ENCODE data around the gene VDR.
A peak's percentile ranks its signal among the peaks of the same experiment; 100 is the strongest.
"Not testable (repeated sequence)": the region's sequence is repeated elsewhere in the genome, so short reads cannot be mapped to it uniquely, and the experiment has no call there.

Gene VDR

DNA sequence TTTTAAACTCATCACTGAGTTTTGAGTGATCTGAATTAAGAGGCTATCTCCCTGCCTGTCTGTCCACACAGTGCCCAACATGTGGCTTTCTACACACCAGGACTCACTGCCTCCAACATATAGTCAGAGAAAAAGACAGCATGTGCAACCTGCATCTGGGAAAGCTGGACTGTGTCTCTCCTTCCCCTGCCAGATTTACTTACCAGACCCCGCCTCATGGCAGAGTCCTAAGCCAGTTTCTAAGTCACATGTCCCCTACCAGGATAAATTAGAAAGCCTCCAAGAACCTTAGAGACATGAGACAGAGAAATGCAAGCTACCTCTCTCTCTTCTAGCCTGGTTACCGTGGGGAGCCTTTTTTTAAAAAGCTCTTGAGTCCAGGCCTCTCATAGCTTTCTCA lies 82.4 kb downstream of the VDR start:
- DNase-seq: no peak
- in situ Hi-C loops (cut with MboI; ENCODE audit: low pct_unique_long_range_greater_than_20kb, low sequenced_read_pairs): no loop called here

DNA sequence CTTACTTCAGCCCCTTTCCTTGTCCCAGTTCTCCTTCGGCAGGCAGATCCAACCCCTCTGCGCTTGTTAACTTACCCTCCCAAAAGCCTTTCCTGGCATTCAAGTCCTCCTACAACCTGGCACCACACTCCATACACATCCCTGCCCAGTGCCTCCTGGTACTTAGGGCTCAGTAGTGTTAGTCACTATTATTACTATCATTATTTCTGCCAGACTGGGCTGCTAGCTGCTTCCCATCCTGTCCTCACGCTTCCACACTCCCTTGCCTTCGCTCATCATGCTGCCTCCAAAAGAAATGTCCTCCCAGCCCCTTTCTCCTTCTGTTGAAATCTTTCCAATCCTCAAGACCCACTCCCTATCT lies 83.5 kb downstream of the VDR start:
- DNase-seq: no peak
- in situ Hi-C loops (cut with MboI; ENCODE audit: low pct_unique_long_range_greater_than_20kb, low sequenced_read_pairs): no loop called here

DNA sequence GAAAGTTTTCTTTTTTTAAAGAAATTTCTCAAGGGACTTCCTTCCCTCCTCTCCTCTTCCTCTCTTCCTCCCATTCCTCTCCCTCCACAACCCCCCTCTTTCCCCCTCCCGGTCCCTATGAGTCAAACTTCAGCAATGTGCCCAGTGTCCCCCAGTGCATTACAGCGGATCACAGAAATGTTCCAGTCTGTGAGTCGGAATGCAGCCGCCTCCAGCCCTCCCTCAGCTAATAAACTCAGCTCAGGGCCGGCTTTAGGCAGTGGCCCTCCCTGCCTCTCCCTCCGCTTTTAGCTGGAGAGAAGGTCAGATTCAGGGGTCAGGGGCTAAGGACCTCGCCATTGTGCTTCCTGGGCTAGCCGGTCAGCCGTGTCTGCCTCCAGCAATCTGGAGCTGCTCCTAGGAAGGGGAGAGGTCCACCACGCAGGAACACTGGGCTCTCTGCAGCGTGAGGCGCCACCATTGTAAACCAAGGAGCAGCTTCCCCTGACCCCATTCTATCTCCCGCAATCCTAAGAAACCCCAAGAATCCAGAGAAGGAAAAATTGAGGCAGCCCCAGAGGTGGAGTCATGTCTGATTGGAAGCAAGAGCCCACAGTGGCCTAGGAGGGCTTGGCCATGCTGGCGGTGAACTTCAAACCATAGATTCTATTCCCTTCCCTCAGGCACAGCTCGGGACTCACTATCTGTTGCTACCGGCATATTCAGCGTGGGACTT lies 84.0 kb downstream of the VDR start:
- no peak for DNase-seq
- in situ Hi-C loops (cut with MboI; ENCODE audit: low pct_unique_long_range_greater_than_20kb, low sequenced_read_pairs): no loop called here

DNA sequence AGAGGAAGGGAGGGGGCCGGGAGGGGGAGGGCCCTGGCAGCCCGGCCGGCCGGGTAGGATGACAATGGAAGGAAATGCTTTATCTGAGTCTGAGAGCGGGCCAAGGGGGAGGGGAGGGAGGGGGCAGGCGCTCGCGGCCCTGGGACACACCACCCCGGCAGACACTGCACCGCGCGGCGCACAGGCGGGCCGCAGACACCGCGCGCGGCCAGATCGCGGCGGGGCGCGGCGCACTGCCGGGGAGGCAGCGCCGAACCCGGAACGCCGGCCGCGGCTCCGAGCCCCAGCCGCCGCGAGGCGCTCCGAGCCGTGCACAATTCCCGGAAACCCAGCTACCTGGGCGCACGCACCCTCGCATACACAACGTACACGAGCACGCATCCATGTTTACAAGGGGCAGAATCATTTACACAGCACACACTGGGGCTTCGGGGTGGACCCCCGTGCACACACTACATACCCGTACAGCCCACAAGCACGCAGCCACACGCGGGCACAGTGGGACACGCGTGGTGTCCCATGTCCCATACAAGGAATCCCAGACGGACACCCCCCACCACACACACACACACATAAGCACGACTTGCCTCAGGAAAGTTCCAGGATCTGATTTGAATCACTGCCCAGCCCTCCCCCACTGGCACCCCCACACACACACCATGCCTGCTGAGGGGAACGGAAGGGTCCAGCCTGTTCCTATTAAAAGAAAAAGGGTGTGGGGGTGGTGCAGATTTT lies 84.7 kb downstream of the VDR start, which contains the start of gene HDAC7:
TSS of gene HDAC7 (minus strand) at position 8 of the 735 bp plus-strand sequence. CDS start 118 bp downstream, outside the sequence.
- in situ Hi-C loops (cut with MboI; ENCODE audit: low pct_unique_long_range_greater_than_20kb, low sequenced_read_pairs): no loop called here
- peak; percentile 70 for DNase-seq

DNA sequence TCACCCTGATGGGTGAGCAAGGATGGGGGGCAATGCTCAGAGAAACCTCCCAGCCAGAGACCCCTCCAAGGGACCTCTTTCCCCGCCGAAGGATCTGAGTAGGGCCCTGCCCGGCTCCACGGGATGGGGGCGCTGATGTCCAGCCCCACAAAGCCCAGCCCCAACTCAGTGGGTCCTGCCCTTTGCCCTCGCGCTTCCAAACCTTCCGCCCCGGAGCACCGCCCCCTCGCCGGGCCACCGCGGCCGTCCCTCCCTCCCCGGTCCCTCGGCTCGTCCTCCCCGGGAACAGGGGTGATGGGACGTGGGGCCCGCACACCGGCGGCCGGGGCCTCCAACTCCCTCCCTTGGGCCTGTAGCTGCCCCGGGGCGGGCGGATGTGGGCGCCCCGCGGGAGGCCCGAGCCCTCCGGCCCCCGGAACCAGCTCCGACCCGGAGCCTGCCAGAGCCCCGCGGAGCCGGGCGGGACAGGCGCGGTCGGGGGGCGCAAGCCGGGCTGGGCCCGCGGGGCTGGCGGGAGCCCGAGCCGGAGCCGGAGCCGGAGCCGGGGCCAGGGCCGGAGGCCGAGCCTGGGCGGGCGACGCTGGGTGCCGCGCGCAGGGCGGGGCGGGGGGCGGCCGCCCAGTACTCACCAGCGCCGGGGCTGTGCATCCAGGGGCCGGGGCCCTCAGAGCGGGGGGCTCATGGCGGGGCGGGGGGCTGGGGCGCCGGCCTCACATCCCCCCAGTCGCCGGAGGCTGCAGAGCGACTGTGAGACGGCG lies 85.5 kb downstream of the VDR start:
- peak; percentile 43 for DNase-seq
- in situ Hi-C loops (cut with MboI; ENCODE audit: low pct_unique_long_range_greater_than_20kb, low sequenced_read_pairs): no loop called here

DNA sequence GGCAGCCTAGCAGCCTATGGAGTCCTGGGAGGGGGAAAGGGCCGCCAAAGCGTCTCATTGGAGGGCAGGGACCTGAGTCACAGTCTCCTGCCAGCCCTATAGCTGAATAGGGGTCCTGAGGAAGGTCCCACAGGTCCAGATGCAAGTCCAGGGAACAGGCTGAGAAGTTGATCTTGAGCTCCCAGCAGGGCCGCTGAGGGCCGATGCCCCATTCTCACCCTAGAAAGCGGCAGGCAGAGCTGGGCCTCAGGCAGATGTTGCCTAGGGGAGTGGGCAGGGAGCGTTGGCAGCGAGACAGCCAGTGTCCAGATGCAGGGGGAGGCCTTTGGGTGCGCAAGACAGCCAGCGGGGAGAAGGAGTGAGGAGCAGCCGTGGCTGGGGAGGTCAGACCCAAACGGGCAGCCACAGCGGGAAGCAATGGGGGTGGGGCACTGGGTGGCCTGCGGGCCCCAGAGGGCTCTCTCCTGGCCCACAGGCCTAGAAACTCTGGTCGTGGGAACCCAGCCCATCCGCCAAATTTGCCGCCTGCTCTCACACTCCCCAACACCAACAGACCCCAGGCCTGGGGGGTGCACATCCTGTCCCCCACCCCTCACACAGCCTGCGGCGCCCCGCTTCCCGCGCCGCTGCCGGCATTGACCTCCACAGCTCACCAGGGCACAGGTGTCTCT lies 86.2 kb downstream of the VDR start:
- no peak for DNase-seq
- in situ Hi-C loops (cut with MboI; ENCODE audit: low pct_unique_long_range_greater_than_20kb, low sequenced_read_pairs): no loop called here

DNA sequence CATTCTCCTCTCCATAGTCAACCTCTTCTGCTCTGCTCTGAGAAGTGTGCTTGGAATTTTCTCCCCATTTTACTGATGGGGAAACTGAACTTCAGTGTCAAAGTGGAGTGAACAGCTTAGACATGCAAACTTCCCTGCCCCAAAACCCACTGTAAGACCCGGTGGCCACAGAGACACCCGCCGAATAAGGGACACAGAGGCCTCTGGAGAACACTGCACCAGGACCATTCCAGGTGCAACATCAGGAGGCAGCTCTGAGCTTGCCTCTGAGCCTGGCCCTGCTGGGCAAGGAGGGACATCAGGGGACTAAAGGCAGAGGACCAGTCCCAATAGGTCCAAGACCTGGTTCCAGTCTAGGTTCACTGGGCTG lies 86.8 kb downstream of the VDR start:
- in situ Hi-C loops (cut with MboI; ENCODE audit: low pct_unique_long_range_greater_than_20kb, low sequenced_read_pairs): no loop called here
- DNase-seq: no peak

DNA sequence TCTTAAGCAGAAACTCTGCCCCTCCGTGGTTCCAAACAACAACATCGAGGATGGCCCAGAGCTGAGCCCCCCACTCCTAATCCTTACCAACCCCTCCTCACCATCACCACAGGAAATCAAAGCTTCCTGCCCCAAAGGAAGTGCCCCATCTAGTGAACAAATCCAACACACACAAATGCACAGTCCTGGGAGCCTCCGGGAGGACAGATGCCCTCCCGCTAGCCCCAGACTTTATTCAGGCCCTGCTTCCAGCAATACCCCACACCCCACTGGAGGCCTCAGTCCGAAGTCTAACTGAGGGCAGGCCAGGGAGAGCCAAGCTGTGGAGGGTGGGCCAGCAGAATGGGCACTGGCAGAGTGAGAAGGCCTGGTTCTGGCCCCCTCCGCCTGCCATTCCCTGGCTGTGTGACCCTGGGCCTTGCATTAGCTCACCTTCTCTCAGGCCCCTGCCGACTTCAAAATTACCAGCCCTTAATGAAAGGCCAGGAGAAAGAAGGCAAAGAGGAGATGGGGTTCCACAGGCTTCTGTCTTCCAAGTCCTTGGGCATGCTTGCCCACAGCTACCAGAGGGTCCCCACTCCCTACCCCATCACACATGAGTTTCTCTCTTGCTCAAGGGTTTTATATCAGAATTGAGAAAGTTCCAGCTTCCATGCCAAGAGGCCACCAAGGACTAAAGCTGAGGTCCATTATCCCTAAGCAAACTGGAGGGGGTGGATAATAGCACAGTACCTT lies 87.4 kb downstream of the VDR start:
- DNase-seq: peak; percentile 49
- in situ Hi-C loops (cut with MboI; ENCODE audit: low pct_unique_long_range_greater_than_20kb, low sequenced_read_pairs): no loop called here

DNA sequence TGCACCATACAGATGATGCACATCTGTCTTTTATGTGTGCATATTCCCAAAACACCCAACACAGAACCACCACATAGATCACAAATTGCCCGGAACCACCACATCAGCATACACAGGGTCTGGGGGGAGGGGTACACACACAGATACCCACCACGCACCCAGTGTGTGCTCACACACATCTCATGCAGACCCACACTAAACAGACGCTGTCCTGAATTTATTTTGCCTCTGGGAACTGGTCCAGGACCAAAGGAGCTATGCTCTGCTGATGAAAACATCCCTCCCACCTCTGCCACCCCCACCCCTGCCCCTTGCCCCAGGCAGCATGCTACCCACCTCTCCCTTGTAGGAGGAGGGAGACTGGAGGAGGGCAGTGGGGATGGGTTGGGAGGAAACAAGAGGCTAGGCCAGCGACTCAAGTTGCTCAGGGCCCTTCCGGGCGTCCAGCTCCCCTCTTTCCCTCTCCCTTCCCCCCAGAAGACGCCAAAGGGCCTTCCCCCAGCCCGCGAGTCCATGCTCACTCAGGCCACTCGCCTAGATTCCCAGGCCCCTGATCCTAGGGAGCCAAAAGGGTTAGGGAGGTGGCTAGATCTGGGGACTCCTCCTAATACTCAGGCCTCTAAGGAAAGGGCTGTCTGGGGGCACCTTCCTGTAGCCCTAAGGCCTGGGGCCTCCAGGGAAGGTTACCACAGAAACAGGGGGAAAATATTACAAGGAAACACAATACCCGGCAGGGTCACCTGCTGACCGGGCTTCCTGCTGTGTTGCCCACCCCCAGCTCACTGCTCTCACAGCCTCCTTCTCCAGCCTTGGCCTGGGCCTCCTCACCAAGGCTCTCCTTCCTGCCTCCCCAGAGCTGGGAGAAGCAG lies 88.2 kb downstream of the VDR start:
- no peak for DNase-seq
- in situ Hi-C loops (cut with MboI; ENCODE audit: low pct_unique_long_range_greater_than_20kb, low sequenced_read_pairs): no loop called here

DNA sequence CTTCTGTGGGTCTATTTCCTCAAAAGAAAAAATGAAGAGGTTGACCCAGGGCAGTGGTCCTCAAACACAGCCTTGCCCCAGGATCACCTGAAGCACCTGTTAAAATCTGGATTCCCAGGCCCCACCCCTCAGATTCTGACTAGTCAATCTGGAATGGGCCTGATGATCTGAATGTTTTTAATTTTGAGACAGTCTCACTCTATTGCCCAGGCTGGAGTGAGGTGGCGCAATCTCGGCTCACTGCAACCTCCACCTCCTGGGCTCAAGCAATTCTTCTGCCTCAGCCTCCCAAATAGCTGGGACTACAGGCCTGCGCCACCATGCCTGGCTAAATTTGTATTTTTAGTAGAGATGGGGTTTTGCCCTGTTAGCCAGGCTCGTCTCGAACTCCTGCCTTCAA lies 89.3 kb downstream of the VDR start:
- in situ Hi-C loops (cut with MboI; ENCODE audit: low pct_unique_long_range_greater_than_20kb, low sequenced_read_pairs); DNase-seq: not testable (repeated sequence)

DNA sequence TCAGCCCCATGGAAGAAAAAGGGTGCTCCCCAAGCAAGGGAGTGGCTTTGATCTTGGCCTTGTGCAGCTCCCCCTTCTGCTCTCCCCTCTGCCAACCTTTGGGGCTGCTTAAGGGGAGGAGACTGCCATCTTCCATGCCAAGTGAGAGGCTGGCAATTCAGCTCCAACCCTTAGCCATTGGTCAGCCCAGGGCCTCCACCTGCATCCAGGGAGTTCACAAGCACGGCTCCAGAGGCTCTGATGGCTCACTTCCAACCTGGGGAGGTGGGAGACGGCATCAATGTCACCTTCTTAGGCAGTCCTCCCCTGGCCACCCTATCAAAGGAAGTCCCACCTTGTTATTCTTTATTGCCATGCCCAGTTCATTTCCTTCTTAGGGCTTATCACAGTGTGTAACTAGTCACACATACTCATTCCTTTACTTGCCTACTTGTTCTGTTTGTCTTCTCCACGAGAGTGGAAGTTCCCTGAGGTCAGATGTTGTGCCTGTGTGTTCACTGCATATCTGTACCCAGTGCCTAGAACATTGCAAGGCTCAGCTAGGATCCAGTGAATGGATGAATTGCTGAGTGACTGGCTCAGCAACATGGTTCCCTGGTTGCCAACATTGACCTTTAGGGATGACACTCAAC lies 90.1 kb downstream of the VDR start:
- no peak for DNase-seq
- in situ Hi-C loops (cut with MboI; ENCODE audit: low pct_unique_long_range_greater_than_20kb, low sequenced_read_pairs): no loop called here

DNA sequence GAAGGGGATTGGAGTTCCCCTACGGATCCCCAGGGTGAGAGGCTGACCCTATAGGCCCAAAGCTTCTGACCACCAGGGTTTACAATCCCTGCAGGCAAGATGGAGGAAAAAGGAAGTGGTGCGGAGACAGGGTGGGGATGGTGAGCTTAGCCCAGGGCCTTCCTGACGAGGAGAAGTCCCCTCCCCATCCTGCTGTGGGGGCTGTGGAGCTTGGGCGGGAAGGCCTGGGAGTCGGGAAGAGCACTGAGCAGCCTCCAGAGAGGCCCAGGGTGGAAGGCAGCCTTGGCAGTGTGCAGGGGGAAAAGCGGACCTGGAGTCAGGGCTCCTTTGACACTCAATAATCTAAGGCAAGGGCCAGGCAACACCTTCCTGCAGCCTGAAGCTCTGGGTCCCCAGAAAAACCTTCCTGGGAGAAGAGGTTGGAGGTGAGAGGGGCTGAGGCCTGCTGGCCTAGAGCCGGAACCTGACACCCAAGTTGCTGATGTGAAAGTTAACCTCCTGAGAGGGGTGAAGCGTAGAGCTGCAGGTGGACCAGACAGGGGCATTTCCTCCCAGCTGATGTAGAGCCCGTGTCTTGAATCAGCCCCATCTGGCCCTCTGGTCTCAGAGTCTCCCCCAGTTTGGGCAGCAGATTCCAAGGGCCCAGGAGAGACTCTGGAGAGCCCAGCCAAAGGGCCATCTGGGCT lies 91.1 kb downstream of the VDR start:
- no peak for DNase-seq
- in situ Hi-C loops (cut with MboI; ENCODE audit: low pct_unique_long_range_greater_than_20kb, low sequenced_read_pairs): no loop called here

DNA sequence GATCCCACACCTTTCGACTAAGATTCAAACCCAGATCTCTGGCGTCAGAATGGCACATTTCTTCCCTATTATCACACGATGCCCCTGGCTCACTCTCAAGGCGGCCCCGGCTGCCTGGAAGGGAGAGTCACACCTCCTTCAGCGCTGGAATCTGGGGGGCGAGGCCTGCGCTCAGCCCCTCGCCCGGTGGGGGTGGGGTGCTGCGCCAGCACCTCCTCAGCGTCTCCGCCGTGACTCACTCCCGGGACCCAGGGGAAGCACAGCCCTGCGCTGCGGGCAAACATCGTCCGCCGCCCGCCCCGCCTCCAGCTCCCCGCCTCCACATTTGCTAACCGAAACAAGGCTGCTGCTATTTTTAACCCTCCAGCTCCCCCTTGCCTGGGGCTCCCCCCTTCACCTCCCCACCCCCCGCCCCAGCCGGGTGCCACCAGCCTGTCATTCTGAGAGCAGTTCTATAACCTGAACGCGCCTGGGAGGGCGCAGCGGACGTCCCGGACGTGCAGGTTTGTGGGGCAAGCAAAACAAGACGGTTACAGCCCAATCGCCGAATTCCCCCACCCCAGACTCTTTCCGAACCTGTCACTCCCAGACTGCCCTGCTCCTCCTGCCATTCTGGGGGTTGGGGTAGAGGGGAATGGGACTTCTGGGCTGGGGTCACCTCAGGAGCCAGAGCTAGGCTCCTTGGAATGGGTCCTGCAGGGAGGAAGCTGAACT lies 91.8 kb downstream of the VDR start:
- in situ Hi-C loops (cut with MboI; ENCODE audit: low pct_unique_long_range_greater_than_20kb, low sequenced_read_pairs): no loop called here
- peak; percentile 92 for DNase-seq

DNA sequence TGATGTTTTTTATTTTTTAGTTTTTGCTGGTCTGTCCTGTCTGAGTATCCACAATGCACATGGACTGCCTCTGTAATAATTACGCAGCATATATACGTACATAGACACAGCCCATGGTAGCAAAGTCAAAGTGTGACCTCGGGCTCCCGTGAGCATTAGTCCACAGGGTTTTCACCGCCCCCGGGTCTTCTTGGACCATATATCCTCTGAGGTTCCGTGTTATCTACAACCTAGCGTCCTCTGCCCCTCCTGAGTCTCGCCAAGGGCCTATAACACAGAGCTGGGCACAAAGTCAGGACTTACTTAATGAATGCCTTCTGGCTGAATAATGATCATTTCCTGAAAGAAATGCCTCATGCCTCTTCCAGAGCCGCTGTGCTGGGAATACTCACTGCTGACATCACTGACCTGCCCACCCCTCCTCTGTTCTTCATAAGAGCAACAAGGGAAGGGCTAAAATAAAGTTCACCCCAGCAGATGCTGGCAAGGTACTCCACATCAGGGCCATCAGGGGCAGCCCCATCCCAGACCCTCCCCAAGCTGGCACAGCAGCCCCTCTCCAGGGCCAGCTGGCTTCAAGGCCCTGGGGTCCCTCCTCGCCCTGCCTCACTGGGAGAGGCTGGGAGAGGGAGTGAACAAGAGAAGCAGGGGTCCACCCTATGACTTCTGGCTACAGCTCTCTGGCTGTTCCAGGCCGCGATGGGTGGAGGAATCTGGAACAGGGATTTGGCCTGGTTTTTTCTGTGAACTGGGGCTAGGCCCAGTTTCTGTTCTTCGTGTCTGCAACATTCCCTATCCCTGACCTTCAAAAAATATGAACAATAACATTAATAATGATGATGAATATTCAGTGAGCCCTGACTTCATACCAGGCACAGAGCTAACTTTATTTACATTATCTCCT lies 93.0 kb downstream of the VDR start:
- no peak for DNase-seq
- in situ Hi-C loops (cut with MboI; ENCODE audit: low pct_unique_long_range_greater_than_20kb, low sequenced_read_pairs): no loop called here

DNA sequence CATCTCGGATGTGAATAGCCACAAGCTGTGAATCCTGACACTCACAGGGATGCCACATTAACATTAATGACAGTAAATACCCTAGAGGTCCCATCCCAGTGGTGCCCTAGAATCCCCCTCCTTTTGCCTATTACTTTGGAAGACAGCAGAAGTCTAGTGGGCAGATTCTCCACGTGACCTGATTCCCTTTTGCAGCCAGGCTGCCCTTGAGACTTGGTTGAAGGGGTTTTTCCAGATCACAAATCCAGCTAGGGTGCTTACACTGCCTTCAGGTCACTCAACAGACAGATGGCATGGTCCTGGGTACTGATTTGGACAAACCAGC lies 93.8 kb downstream of the VDR start:
- in situ Hi-C loops (cut with MboI; ENCODE audit: low pct_unique_long_range_greater_than_20kb, low sequenced_read_pairs): no loop called here

DNA sequence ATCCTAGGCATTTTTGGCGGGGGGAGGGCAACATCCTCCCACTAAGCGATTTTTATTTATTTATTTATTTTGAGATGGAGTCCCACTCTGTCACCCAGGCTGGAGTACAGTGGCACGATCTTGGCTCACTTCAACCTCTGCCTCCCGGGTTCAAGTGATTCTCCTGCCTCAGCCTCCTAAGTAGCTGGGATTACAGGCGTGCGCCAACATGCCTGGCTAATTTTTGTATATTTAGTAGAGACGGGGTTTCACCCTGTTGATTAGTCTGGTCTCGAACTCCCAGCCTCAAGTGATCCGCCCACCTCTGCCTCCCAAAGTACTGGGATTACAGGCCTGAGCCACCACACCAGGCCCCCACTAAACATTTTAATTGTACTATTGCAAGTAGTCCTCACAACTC lies 95.3 kb downstream of the VDR start:
- DNase-seq; in situ Hi-C loops (cut with MboI; ENCODE audit: low pct_unique_long_range_greater_than_20kb, low sequenced_read_pairs): not testable (repeated sequence)

More for the DNA sequence above, 93.8 kb downstream of the VDR start:
- no peak for DNase-seq

Data from KBM-7 (cell line).